Measurements from ENCODE around the gene OR1K1.

DNA sequence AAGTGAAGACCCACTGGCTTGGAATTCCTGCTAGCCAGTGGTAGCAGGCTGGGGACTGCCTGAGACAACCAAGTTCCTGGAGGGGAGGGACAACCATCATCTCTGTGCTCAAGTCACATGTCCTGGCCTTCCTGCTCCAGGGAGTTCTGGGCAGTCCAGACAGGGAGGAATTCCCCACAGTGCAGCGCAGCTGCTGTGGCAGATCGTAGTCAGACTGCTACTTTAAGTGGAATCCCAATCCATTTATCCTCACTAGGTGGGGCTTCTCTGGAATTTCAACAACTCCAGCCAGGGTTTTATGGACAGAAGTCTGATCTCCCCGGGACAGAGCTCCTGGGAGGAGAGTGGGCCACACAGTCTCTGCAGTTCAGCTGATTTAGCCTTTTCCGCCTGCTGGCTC, 32.1 kb upstream of the OR1K1 start:
- TF ChIP-seq, protein P1, sequence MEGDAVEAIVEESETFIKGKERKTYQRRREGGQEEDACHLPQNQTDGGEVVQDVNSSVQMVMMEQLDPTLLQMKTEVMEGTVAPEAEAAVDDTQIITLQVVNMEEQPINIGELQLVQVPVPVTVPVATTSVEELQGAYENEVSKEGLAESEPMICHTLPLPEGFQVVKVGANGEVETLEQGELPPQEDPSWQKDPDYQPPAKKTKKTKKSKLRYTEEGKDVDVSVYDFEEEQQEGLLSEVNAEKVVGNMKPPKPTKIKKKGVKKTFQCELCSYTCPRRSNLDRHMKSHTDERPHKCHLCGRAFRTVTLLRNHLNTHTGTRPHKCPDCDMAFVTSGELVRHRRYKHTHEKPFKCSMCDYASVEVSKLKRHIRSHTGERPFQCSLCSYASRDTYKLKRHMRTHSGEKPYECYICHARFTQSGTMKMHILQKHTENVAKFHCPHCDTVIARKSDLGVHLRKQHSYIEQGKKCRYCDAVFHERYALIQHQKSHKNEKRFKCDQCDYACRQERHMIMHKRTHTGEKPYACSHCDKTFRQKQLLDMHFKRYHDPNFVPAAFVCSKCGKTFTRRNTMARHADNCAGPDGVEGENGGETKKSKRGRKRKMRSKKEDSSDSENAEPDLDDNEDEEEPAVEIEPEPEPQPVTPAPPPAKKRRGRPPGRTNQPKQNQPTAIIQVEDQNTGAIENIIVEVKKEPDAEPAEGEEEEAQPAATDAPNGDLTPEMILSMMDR (IDR thresholded peaks at IDR 0.05; ENCODE audit: insufficient read depth, low read depth, low read length) = no peak
- TF ChIP-seq EZH2 (IDR thresholded peaks at IDR 0.05; ENCODE audit: insufficient read depth, low read length) = no peak
